DMS 273 (cell line): Measurements from ENCODE around the gene MTSS2.
A peak's percentile ranks its signal among the peaks of the same experiment; 100 is the strongest.

Experiments used
- DNase-seq: peaks from one replicate; lab custom pipeline; 2025; ENCODE audit not compliant: unreplicated experiment; lab: John Stamatoyannopoulos, UW

MTSS2 gene

GRCh38 chr16:70687102-70687511, 1.3 kb upstream of the MTSS2 start:
- DNase-seq, result peak; percentile 81

DNA sequence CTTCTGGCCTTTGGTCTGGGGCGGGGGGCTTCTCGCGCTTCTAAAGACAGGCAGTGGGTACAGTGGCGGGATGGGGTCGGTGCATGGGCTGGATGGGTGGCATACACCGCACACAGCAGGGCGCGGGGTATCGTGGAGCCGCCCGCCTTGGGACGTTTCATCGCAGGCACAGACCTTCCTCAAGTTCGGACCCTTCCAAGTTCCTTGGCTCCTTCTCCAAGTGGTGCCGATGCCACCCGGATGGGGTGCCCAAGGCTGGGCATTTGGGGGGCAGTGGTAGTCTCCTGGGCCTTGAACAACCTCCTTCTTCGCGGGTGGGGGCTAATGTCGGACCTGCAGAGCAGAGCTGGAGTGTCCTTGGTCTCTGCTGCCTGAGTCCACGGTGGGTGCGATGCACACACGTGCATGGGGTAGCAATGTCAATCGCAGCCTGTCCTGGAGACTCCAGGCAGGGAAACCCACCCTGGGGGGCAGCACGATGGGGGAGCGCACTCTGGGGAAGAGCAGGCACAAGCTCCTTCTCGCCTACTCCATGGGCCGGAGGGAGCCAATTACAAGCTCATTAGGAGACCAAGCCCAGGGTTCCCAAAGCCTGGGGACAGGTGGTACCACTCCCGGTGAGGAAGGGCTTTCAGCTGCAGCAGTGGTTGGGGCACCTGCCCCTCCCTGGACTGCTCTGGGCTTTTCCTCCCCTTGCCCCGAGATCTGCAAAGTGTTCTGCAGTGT, 686 bp upstream of the MTSS2 start:
- peak; percentile 80 for DNase-seq

- DNase-seq, result peak; percentile 79
These were observed 554 bp downstream of the MTSS2 start for GRCh38 chr16:70685061-70685937.

GRCh38 chr16:70684146-70685060, 1.4 kb downstream of the MTSS2 start:
- DNase-seq, result peak; percentile 63

DNA sequence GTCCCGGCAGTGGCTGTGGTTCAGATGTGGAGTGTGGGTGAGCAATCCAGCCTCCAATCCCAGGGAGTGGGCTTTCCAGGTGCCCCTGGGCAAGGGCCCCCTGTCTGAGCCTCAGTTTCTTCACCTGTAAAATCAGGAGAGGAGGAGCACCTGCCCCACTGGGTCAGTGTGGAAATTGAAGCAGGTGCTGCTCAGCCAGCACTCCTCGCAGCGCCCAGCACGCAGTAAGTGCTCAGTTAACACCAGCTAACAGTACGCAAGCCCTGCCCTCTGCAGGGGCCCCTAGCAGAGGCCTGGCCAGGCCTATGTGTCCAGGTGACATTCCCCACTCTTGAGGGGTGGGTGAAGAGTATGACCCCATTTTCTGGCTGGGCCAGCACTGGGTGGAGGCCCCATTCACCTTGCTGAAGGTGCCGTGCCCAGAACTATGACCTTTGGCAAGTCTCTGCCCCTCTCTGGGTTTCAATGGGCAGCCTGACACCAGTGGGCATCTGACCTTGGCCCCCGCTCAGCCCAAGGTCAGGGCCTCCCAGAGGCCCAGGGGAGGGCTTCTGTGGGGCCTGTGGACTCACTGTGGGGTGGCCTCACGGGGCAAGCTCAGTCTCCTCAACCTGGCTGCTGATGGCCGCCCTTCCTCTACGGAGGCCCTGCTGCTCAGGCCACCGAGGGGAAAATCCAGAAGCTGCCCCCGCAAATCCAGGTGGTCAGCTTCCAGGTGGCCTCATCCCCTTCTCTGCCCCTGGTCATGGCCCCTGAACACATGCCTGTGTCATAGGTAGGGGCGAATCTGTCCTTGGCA, 2.5 kb downstream of the MTSS2 start:
- no peak for DNase-seq

GRCh38 chr16:70682239-70683145, 3.4 kb downstream of the MTSS2 start:
- DNase-seq, result no peak

GRCh38 chr16:70681382-70682238, 4.2 kb downstream of the MTSS2 start:
- DNase-seq, result no peak

DNA sequence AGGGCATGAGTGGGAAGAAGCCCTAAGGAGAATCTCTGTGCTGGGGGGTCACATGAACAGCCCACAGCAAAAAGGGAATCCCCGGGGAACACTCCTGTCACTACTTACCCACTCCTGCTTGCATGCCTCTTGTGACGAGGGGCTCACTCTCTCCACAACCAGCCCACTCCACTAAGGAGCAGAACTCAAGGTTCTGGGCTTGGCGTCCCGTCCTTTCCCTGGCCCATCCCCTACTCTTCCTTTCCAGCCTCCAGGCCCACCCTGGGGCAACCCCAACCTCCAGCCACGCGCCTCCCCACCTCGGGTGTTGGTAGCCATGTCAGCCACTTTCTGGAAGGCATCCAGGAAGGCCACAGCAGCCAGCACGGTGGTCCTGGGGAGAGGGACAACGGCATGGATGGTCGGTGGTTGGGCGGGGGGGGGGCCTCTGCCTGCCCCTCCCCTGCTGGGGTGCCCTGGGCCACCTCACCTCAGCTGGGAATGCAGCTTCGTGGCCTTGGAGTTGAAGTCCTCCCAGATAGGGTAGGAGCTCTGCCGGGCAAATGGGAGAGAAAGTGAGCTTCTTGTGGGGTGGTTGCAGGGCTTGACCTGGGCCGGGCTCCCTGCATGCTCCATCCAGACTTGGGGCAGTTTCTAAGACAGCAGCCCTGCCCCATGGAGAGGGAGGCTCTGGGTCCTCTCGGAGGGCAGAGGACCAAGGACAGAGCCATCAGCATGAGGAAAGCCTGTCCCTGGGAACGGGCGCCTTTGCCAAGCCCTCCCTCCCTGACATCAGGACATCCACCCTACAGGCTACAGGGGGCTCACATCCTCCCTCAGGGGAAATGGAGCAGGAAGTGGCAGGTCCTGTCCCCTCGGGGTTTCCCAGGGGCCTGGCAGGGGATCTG, 5.1 kb downstream of the MTSS2 start:
- DNase-seq, result no peak

GRCh38 chr16:70679671-70680494, 6.0 kb downstream of the MTSS2 start:
- no peak for DNase-seq

- DNase-seq, result no peak
These were observed 6.8 kb downstream of the MTSS2 start for GRCh38 chr16:70678898-70679670.

DNA sequence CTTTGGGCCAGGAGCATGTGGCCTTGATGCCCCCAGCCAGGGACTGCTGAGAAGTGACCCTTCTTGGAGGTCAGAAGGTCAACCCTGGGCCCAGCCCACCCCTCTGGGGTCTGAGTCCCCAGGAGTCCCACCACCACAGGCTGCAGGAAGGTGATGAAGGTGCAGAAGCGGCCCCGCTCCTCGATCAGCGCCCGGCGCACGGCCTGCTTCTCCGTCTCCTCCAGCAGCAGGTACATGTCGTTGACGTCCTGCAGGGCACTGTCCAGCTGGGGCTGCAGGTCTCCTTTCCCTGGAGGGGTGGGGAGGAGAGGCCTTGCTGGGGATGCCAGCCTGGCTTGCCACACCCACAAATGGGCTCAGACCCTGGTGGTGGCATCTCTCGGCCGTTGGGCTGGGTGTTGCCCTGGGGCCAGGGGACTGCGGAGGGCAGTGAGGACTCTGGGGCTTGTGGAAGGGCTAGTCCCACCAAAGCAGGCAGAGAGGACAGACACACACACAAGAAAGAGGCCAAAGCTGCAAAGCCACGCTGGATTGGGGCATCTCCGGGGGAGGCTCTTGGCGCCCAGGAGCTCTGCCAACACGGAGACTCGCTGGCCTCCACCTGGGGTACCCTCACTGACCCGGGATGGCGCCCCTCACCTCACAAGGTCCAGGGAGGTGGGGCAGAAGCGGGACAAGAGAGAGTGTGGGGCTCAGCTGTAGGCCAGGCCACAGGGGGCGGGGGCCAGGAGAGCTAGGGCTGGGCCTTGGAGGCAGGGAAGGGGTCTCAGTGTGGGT, 7.5 kb downstream of the MTSS2 start:
- DNase-seq, result no peak

DNA sequence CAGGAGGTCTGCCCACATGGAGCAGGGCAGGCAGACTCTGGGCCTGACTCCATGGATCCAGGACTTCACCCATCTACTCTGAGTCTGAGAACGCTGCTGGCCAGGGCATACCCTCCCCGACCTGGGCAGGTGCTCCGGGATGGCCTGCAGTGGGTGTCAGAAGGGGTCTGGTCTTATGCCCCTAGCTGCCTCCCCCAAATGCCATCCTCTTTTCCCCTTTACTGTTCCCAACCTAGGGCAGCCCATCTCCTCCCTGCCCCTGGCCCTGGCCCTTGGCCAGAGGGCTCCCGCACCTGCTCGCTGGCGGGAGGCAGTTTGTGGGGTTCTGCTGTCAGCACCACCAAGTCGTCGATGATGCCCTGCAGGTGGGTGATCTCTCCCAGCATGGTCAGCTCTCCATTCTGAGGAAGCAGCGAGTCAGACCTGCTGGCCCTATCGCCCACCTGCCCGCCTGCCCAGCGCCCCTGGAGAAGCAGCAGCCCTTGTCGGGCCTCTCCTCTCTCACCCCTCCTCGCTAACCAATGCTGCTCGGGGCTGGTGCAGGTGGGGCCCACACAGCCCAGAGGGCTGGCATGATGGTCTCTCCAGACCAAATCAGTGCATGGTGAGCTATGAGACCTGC, 8.2 kb downstream of the MTSS2 start:
- no peak for DNase-seq

DNA sequence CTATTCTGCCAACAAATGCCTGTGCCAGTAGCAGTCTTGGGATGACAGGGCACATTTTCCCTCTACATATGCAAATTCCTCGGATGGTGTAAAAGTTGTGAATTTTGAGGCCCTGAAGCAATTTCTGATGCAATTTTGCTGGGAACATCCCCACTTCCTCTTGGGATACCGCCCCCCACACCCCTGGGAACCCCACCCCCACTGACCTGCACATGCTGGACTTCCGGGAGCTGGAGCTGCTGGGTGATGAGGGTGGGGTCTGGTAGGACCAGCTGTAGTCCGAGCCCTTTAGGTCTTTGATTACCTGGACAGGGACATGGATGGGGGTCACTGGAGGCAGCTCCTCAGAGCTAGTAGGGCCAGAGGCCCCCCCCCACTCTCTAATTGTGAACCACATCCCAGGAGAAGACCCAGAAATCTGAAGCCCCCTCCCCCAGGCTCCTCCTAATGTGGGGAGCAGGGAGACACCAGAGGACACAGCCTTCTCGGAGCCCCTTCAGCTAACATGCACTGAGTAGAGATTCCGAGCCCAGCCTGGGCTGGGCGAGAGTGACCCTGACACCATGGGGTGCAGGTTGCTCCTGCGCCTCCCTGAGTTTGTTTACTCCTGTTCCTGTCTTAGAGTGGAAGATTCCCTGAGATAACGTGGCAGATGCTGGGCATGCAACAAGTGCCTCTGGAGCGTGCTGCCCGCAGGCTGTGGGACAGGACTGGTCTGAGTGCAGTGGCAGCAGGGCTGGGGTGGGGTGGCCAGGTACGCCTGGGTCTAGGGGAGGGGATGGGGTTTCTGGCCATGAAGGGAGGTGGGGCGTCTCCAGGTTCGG, 9.0 kb downstream of the MTSS2 start:
- no peak for DNase-seq
